Adipocyte (in vitro differentiated cells): ENCODE results near the gene FAM76A.
"Not testable (repeated sequence)": the region's sequence is repeated elsewhere in the genome, so short reads cannot be mapped to it uniquely, and the experiment has no call there.

Experiments
- DNase-seq: peaks from one replicate; pipeline ENCODE4 v3.0.0-alpha.2; 2015; ENCODE audit warnings: low read depth
- H3K27me3 ChIP-seq: replicated peaks from 2 replicates; pipeline ENCODE4 v1.7.0; 2013; ENCODE audit warnings: mild to moderate bottlenecking, low read length, moderate library complexity; ENCODE audit not compliant: control insufficient read depth, insufficient read depth
- H3K36me3 ChIP-seq: 2 replicates; pipeline ENCODE4 v1.7.0; 2013; ENCODE audit warnings: low read length, mild to moderate bottlenecking, moderate library complexity; ENCODE audit not compliant: control insufficient read depth, insufficient read depth, severe bottlenecking
- H3K4me1 ChIP-seq: 2 replicates; pipeline ENCODE4 v1.7.0; 2013; ENCODE audit warnings: mild to moderate bottlenecking, low read length, moderate library complexity; ENCODE audit not compliant: control insufficient read depth, insufficient read depth
- H3K4me3 ChIP-seq: 2 replicates; pipeline ENCODE4 v1.7.0; 2013; ENCODE audit warnings: mild to moderate bottlenecking, low read length, moderate library complexity
- H3K9ac ChIP-seq: 2 replicates; pipeline ENCODE4 v1.7.0; 2013; ENCODE audit warnings: mild to moderate bottlenecking, low read length, moderate library complexity
- H3K9me3 ChIP-seq: 2 replicates; pipeline ENCODE4 v1.7.0; 2013; ENCODE audit warnings: mild to moderate bottlenecking, low read length, moderate library complexity; ENCODE audit not compliant: control insufficient read depth

FAM76A gene

DNA sequence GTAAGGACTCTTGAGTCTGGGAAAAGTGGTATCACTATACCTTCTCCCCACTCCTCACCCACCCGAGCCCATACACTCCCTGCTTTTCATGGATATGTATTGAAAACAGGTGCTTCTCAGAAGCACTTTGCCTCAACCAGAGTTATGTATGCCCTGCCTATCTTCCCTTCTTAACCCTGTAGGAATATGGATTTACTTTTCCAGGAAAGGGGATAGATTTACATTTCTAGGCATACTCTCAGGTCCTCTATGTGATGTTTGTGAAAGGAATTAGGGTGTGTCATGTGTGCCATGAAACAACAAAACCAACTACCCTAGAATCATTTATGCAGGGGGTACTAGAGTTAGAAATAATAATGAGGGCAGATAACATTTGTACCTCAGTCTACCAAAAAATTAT, 36.3 kb downstream of the FAM76A start:
- Histone ChIP-seq H3K4me3 (no peak overlapping the region), H3K36me3 (peaks cover 38% of the 10 kb centered on the region), H3K9ac (no peak overlapping the region), H3K4me1 (peaks cover 3% of the 10 kb centered on the region), H3K27me3 (no peaks in the 10 kb centered on the region), H3K9me3 (no peaks in the 10 kb centered on the region)
- no peak for DNase-seq

GRCh38 chr1:27763358-27763757, 37.6 kb downstream of the FAM76A start:
- DNase-seq: no peak

GRCh38 chr1:27770293-27770830, 44.6 kb downstream of the FAM76A start:
- H3K4me3 ChIP-seq: no peak overlapping the region
- no peaks in the 10 kb centered on the region for H3K9me3 ChIP-seq
- no peaks in the 10 kb centered on the region for H3K27me3 ChIP-seq
- no peaks in the 10 kb centered on the region for H3K36me3 ChIP-seq
- H3K4me1 ChIP-seq: peaks cover 15% of the 10 kb centered on the region
- no peak overlapping the region for H3K9ac ChIP-seq
- no peak for DNase-seq

More at GRCh38 chr1:27763358-27763757, 37.6 kb downstream of the FAM76A start:
- no peak overlapping the region for H3K9ac ChIP-seq
- no peaks in the 10 kb centered on the region for H3K27me3 ChIP-seq
- no peak overlapping the region for H3K4me3 ChIP-seq
- peaks cover 32% of the 10 kb centered on the region for H3K36me3 ChIP-seq
- H3K4me1 ChIP-seq: peaks cover 3% of the 10 kb centered on the region
- H3K9me3 ChIP-seq: no peaks in the 10 kb centered on the region

GRCh38 chr1:27772036-27772931, 46.5 kb downstream of the FAM76A start:
- peaks cover 25% of the 10 kb centered on the region for H3K4me1 ChIP-seq
- H3K36me3 ChIP-seq: peaks cover 9% of the 10 kb centered on the region
- H3K9me3 ChIP-seq: no peaks in the 10 kb centered on the region
- DNase-seq: peak; percentile 62
- peak overlapping the region; percentile 87 for H3K4me3 ChIP-seq
- no peaks in the 10 kb centered on the region for H3K27me3 ChIP-seq
- peak overlapping the region; percentile 93 for H3K9ac ChIP-seq

- Histone ChIP-seq H3K9me3 (no peaks in the 10 kb centered on the region), H3K4me1 (peaks cover 31% of the 10 kb centered on the region), H3K36me3 (peaks cover 11% of the 10 kb centered on the region), H3K27me3 (no peaks in the 10 kb centered on the region), H3K4me3 (peak within 1 kb of the TSS; percentile 87), H3K9ac (peak within 1 kb of the TSS; percentile 93)
- peak; percentile 100 for DNase-seq
These were observed 47.4 kb downstream of the FAM76A start, which contains the start of gene STX12 for GRCh38 chr1:27772932-27773825. TSS of gene STX12 (plus strand) at chr1:27773219. CDS start at chr1:27773308, 89 bp downstream.

- Histone ChIP-seq H3K9me3 (no peaks in the 10 kb centered on the region), H3K4me1 (peaks cover 39% of the 10 kb centered on the region), H3K27me3 (no peaks in the 10 kb centered on the region), H3K36me3 (peaks cover 11% of the 10 kb centered on the region), H3K4me3 (peak overlapping the region; percentile 87), H3K9ac (peak overlapping the region; percentile 89)
- peak; percentile 59 for DNase-seq
These were observed 48.2 kb downstream of the FAM76A start for GRCh38 chr1:27773826-27774445.

GRCh38 chr1:27774654-27775053, 48.9 kb downstream of the FAM76A start:
- peaks cover 11% of the 10 kb centered on the region for H3K36me3 ChIP-seq
- peak overlapping the region; percentile 89 for H3K9ac ChIP-seq
- DNase-seq: no peak
- H3K9me3 ChIP-seq: no peaks in the 10 kb centered on the region
- no peaks in the 10 kb centered on the region for H3K27me3 ChIP-seq
- H3K4me3 ChIP-seq: peak overlapping the region; percentile 87
- H3K4me1 ChIP-seq: peaks cover 41% of the 10 kb centered on the region

- DNase-seq: peak; percentile 32
- Histone ChIP-seq H3K4me1 (peaks cover 41% of the 10 kb centered on the region), H3K36me3 (peaks cover 14% of the 10 kb centered on the region)
- H3K27me3 ChIP-seq, H3K9me3 ChIP-seq, H3K4me3 ChIP-seq, H3K9ac ChIP-seq: not testable (repeated sequence)
These were observed 49.6 kb downstream of the FAM76A start for GRCh38 chr1:27775336-27775735.

DNA sequence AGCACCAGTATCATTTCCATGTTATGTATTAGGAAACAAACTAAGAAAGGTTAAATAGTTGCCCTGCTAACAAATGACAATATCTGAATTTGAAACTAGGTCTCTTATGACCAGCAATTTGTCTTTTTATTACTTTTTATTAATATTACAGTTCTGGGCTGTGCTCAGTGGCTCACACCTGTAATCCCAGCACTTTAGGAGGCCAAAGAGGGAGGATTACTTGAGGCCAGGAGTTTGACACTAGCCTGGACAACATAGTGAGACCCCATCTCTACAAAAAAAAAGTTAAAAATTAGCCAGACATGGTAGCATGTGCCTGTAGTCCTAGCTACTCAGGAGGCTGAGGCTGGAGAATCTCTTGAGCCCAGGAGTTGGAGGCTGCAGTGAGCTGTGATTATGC, 50.5 kb downstream of the FAM76A start:
- not testable (repeated sequence) for H3K4me3 ChIP-seq, H3K9me3 ChIP-seq, H3K9ac ChIP-seq, H3K27me3 ChIP-seq, DNase-seq
- peaks cover 15% of the 10 kb centered on the region for H3K36me3 ChIP-seq
- H3K4me1 ChIP-seq: peaks cover 45% of the 10 kb centered on the region

GRCh38 chr1:27778056-27778455, 52.3 kb downstream of the FAM76A start:
- peaks cover 18% of the 10 kb centered on the region for H3K36me3 ChIP-seq
- peaks cover 49% of the 10 kb centered on the region for H3K4me1 ChIP-seq
- H3K4me3 ChIP-seq: no peak overlapping the region
- no peaks in the 10 kb centered on the region for H3K27me3 ChIP-seq
- H3K9me3 ChIP-seq: no peaks in the 10 kb centered on the region
- no peak for DNase-seq
- no peak overlapping the region for H3K9ac ChIP-seq
